Retinal pigment epithelial cell (primary cell): ENCODE measurements around the gene FBXO17.
"Not testable (repeated sequence)": the region's sequence is repeated elsewhere in the genome, so short reads cannot be mapped to it uniquely, and the experiment has no call there.

Source experiments
- DNase-seq: peaks from one replicate; pipeline ENCODE4 v3.0.0-alpha.2; 2010; ENCODE audit warnings: low read depth
- H3K4me3 ChIP-seq: 2 replicates; pipeline ENCODE4 v1.5.1; 2011; ENCODE audit warnings: mild to moderate bottlenecking, low read length, control low read depth, moderate library complexity
- TF ChIP-seq, protein P1 (sequence below): conservative IDR thresholded peaks from 2 replicates; pipeline ENCODE4 v1.5.1; 2011; ENCODE audit warnings: low read depth, low read length, control low read depth, inconsistent platforms

Gene FBXO17

DNA sequence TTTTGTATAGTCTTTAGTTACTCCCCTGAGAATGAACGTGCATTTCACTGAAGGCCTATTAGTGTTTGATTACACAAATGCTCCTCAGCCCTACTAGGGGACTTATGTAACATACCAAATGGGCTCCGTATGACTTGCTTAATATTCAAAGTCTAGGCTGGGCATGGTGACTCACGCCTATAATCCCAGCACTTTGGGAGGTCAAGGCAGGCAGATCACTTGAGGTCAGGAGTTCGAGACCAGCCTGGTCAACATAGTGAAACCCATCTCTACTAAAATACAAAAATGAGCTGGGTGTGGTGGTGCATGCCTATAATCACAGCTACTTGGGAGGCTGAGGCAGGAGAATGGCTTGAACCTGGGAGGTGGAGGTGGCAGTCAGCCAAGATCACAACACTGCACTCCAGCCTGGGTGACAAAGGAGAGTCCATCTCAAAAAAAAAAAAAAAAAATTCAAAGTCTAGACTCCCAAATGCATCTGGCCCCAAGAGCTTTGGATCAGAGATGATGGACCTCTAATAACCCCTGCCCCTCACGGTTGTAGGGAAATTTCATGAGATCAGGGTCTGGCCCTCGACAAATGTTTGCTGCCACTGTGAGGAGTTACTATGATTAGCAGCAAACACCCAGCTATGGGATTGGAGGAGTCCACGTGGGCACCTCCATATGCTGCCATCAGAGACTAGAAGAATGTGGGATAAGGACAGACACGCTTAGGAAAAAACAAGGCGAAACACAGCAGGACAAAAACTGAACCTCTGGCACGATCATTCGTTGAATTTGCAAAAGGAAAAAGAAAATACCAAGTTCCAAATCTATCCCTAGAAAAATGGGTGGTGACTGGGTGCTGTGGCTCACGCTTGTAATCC lies 4.6 kb downstream of the FBXO17 start:
- TF ChIP-seq, protein P1, sequence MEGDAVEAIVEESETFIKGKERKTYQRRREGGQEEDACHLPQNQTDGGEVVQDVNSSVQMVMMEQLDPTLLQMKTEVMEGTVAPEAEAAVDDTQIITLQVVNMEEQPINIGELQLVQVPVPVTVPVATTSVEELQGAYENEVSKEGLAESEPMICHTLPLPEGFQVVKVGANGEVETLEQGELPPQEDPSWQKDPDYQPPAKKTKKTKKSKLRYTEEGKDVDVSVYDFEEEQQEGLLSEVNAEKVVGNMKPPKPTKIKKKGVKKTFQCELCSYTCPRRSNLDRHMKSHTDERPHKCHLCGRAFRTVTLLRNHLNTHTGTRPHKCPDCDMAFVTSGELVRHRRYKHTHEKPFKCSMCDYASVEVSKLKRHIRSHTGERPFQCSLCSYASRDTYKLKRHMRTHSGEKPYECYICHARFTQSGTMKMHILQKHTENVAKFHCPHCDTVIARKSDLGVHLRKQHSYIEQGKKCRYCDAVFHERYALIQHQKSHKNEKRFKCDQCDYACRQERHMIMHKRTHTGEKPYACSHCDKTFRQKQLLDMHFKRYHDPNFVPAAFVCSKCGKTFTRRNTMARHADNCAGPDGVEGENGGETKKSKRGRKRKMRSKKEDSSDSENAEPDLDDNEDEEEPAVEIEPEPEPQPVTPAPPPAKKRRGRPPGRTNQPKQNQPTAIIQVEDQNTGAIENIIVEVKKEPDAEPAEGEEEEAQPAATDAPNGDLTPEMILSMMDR, result no peak
- no peak for DNase-seq
- H3K4me3 ChIP-seq, result no peak overlapping the region

DNA sequence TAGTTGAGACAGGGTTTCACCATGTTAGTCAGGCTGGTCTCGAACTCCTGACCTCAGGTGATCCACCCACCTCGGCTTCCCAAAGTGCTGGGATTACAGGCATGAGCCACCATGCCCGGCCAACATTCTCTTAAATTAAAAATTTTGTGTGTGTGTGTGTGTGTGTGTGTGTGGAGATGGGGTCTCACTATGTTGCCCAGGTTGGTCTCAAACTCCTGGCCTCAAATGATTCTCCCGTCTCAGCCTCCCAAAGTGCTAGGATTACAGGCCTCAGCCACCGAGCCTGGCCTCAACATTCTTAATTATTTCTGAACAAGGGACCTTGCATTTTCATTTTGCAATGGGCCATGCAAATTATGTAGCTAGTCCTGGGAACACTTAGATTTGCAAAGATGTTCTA lies 9.4 kb downstream of the FBXO17 start:
- not testable (repeated sequence) for H3K4me3 ChIP-seq, DNase-seq

DNA sequence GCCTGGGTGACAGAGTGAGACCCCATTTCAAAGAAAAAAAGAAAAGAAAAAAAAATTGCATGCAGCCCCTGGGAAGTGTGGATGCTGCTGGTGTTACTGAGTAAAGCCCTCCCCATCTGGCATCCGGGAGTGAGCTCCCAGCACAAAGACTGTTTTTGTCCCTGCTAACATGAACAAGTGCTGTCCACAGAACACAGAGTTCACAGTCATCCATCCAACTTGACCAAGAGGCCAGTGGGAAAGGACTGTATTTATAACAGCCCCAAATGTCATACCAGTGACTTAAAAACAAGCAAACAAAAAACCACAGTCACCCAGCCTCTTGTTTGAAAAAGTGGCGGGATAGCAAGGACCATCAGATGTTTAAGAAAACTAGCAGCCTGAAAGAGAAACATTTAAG lies 10.8 kb downstream of the FBXO17 start:
- DNase-seq, result no peak
- H3K4me3 ChIP-seq, result no peak overlapping the region
- TF ChIP-seq, protein P1, result no peak

DNA sequence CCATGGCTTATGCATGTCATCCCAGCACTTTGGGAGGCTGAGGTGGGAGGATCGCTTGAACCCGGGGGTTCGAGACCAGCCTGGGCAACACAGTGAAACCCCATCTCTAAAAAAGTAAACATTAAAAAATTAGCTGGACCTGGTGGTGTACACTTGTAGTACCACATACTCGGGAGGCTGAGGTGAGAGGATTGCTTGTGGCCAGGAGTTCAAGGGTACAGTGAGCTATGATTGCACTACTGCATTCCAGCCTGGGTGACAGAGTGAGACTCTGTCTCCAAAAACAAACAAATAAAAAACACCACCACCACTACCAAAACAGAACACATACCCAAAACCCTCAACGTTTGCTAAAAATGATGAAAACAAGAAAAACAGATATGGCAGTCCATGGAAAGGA lies 15.9 kb downstream of the FBXO17 start:
- H3K4me3 ChIP-seq, result no peak overlapping the region
- TF ChIP-seq, protein P1, result no peak
- DNase-seq, result no peak

DNA sequence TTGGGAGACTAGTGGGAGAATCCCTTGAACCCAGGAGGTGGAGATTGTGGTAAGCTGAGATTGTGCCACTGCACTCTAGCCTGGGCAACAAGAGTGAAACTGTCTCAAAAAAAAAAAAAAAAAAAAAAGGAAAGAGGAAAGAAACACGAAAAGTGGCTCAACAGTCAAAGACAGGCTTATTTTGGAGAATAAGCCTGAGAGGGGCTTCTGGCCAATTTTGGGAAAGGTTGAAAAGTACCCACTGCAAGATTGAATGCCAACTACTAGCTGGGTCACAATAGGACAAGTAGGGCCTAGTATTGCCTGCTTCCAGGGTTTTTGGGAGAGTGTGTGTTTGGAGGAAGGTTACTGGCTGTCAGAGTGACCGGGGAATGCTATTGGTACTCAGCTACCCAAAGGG lies 17.2 kb downstream of the FBXO17 start:
- TF ChIP-seq, protein P1, result no peak
- no peak for DNase-seq

DNA sequence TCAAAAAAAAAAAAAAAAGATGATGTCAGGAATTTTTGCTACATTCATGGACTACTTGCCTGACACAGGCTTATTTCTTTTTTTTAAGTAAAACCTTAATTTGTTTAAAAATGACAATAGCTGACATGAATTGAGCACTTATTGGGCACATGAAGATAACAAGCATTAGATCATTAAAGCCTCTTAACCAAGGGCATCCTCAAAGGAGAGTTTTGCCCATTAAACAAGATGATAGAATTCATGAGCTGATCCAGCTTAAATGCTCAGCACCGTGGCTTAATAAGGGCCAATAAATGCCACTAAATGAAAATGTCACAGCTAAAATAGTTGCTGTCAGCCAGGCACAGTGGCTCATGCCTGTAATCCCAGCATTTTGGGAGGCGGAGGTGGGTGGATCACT lies 19.3 kb downstream of the FBXO17 start:
- no peak for DNase-seq
- TF ChIP-seq, protein P1, result no peak

More for the DNA sequence above, 17.2 kb downstream of the FBXO17 start:
- H3K4me3 ChIP-seq, result no peak overlapping the region

DNA sequence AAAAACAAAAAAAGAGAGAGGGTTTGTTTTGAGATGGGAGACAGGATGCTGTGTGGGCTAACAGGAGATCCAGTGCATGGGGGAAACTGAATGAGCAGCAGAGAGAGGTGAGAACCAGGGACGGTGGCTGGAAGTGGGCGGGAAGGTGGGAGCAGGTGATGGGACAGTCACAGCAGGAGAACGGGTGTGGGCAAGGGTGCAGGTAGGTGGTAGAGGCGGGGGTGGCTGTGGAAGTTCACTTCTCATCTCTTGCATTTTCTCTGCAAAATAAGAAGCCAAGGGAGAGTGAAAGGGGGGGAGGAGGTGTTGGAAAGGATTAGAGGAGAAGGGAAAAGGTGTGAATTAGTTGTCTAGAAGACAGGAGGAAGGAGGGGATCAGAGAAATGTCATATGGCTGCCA lies 21.9 kb downstream of the FBXO17 start:
- DNase-seq, result no peak
- no peak overlapping the region for H3K4me3 ChIP-seq
- TF ChIP-seq, protein P1, result no peak

More for the DNA sequence above, 19.3 kb downstream of the FBXO17 start:
- H3K4me3 ChIP-seq, result no peak overlapping the region
